BLaER1 (cell line): ENCODE measurements around the gene TLE2.

Experiments
- H3K27ac ChIP-seq: shearing (Covaris generic); formaldehyde crosslinking; 2 replicates; pipeline ENCODE4 v1.8.1; 2022
- H3K27me3 ChIP-seq: shearing (Covaris generic); formaldehyde crosslinking; 2 replicates; pipeline ENCODE4 v1.8.1; 2022
- H3K36me3 ChIP-seq: shearing (Covaris generic); formaldehyde crosslinking; 2 replicates; pipeline ENCODE4 v1.8.1; 2022
- H3K4me1 ChIP-seq: shearing (Covaris generic); formaldehyde crosslinking; 2 replicates; pipeline ENCODE4 v1.8.1; 2022
- H3K4me2 ChIP-seq: shearing (Covaris generic); formaldehyde crosslinking; 2 replicates; pipeline ENCODE4 v1.8.1; 2022
- H3K4me3 ChIP-seq: shearing (Covaris generic); formaldehyde crosslinking; 2 replicates; pipeline ENCODE4 v1.8.1; 2022
- H3K9ac ChIP-seq: shearing (Covaris generic); formaldehyde crosslinking; 2 replicates; pipeline ENCODE4 v1.8.1; 2022
- H3K9me3 ChIP-seq: shearing (Covaris generic); formaldehyde crosslinking; 2 replicates; pipeline ENCODE4 v1.8.1; 2022
- H4K20me1 ChIP-seq: shearing (Covaris generic); formaldehyde crosslinking; 2 replicates; pipeline ENCODE4 v1.8.1; 2022
- Cebpa-rat ChIP-seq: shearing (Covaris generic); IDR thresholded peaks from 2 replicates; pipeline ENCODE4 v1.8.1; 2022

The TLE2 gene

GRCh38 chr19:3029065-3029923 is at the start of gene TLE2:
TSS of gene TLE2 (minus strand) at chr19:3029280. CDS start at chr19:3028904, 376 bp downstream.
- H3K9ac ChIP-seq: 0 out of 2 replicates have a peak within 1 kb of the TSS, but pooled peaks have one; percentile 34
- peak within 1 kb of the TSS; percentile 65 for H3K4me3 ChIP-seq
- no peaks in the 10 kb centered on the region for H3K36me3 ChIP-seq
- no peaks in the 10 kb centered on the region for H4K20me1 ChIP-seq
- no peak within 1 kb of the TSS for H3K27ac ChIP-seq
- H3K4me1 ChIP-seq: peaks cover 27% of the 10 kb centered on the region
- TF ChIP-seq Cebpa-rat: no peak
- peak within 1 kb of the TSS; percentile 85 for H3K4me2 ChIP-seq
- H3K9me3 ChIP-seq: no peaks in the 10 kb centered on the region
- peaks cover 86% of the 10 kb centered on the region for H3K27me3 ChIP-seq

- Histone ChIP-seq H3K27ac (no peak overlapping the region), H3K36me3 (no peaks in the 10 kb centered on the region), H4K20me1 (no peaks in the 10 kb centered on the region), H3K9ac (0 out of 2 replicates have a peak overlapping the region, but pooled peaks have one; percentile 10), H3K27me3 (no peaks in the 10 kb centered on the region), H3K4me3 (peak overlapping the region; percentile 36), H3K4me1 (peaks cover 41% of the 10 kb centered on the region), H3K9me3 (no peaks in the 10 kb centered on the region), H3K4me2 (peak overlapping the region; percentile 81)
- no peak for TF ChIP-seq Cebpa-rat
These were observed 46.7 kb upstream of the TLE2 start for GRCh38 chr19:3075605-3076431.

- no peak overlapping the region for H3K27ac ChIP-seq
- H3K9ac ChIP-seq: no peak overlapping the region
- no peak for TF ChIP-seq Cebpa-rat
- peaks cover 41% of the 10 kb centered on the region for H3K4me1 ChIP-seq
- no peaks in the 10 kb centered on the region for H4K20me1 ChIP-seq
- H3K4me3 ChIP-seq: no peak overlapping the region
- H3K4me2 ChIP-seq: peak overlapping the region; percentile 24; the same call in 1 of the 2 replicates
- no peaks in the 10 kb centered on the region for H3K27me3 ChIP-seq
- H3K36me3 ChIP-seq: no peaks in the 10 kb centered on the region
- H3K9me3 ChIP-seq: no peaks in the 10 kb centered on the region
These were observed 45.0 kb upstream of the TLE2 start for GRCh38 chr19:3073931-3074595.

- H3K27ac ChIP-seq: no peak overlapping the region
- no peaks in the 10 kb centered on the region for H3K36me3 ChIP-seq
- H4K20me1 ChIP-seq: no peaks in the 10 kb centered on the region
- peaks cover 43% of the 10 kb centered on the region for H3K4me1 ChIP-seq
- H3K9ac ChIP-seq: no peak overlapping the region
- no peak overlapping the region for H3K4me3 ChIP-seq
- no peaks in the 10 kb centered on the region for H3K9me3 ChIP-seq
- H3K4me2 ChIP-seq: no peak overlapping the region
- TF ChIP-seq Cebpa-rat: no peak
- H3K27me3 ChIP-seq: no peaks in the 10 kb centered on the region
These were observed 44.1 kb upstream of the TLE2 start for GRCh38 chr19:3073159-3073563.

- H3K4me3 ChIP-seq: no peak overlapping the region
These were observed 42.7 kb upstream of the TLE2 start for GRCh38 chr19:3071768-3072167.

GRCh38 chr19:3068071-3068470 is 39.0 kb upstream of the TLE2 start:
- peak overlapping the region; percentile 53 for H3K27ac ChIP-seq
- TF ChIP-seq Cebpa-rat: no peak
- H4K20me1 ChIP-seq: no peaks in the 10 kb centered on the region
- H3K9me3 ChIP-seq: no peaks in the 10 kb centered on the region
- H3K27me3 ChIP-seq: no peaks in the 10 kb centered on the region
- H3K9ac ChIP-seq: no peak overlapping the region
- peaks cover 53% of the 10 kb centered on the region for H3K4me1 ChIP-seq
- no peak overlapping the region for H3K4me3 ChIP-seq
- no peaks in the 10 kb centered on the region for H3K36me3 ChIP-seq
- H3K4me2 ChIP-seq: peak overlapping the region; percentile 63; the same call in 1 of the 2 replicates

More at GRCh38 chr19:3071768-3072167, 42.7 kb upstream of the TLE2 start:
- no peak overlapping the region for H3K9ac ChIP-seq
- H3K9me3 ChIP-seq: no peaks in the 10 kb centered on the region
- no peak overlapping the region for H3K4me2 ChIP-seq
- no peaks in the 10 kb centered on the region for H3K27me3 ChIP-seq
- H3K36me3 ChIP-seq: no peaks in the 10 kb centered on the region
- no peak for TF ChIP-seq Cebpa-rat
- H3K4me1 ChIP-seq: peaks cover 52% of the 10 kb centered on the region
- H3K27ac ChIP-seq: no peak overlapping the region
- H4K20me1 ChIP-seq: no peaks in the 10 kb centered on the region

- Histone ChIP-seq H3K27me3 (no peaks in the 10 kb centered on the region), H3K9ac (no peak overlapping the region)
These were observed 38.5 kb upstream of the TLE2 start for GRCh38 chr19:3067563-3067962.

GRCh38 chr19:3066482-3067049 is 37.5 kb upstream of the TLE2 start:
- peak overlapping the region; percentile 87; the same call in 1 of the 2 replicates for H3K4me2 ChIP-seq
- no peaks in the 10 kb centered on the region for H4K20me1 ChIP-seq
- no peak for TF ChIP-seq Cebpa-rat
- peaks cover 55% of the 10 kb centered on the region for H3K4me1 ChIP-seq
- no peaks in the 10 kb centered on the region for H3K36me3 ChIP-seq
- no peak overlapping the region for H3K9ac ChIP-seq
- H3K27me3 ChIP-seq: no peaks in the 10 kb centered on the region
- H3K4me3 ChIP-seq: no peak overlapping the region
- no peak overlapping the region for H3K27ac ChIP-seq
- no peaks in the 10 kb centered on the region for H3K9me3 ChIP-seq

More at GRCh38 chr19:3067563-3067962, 38.5 kb upstream of the TLE2 start:
- Histone ChIP-seq H3K36me3 (no peaks in the 10 kb centered on the region), H3K4me1 (peaks cover 55% of the 10 kb centered on the region), H3K4me2 (peak overlapping the region; percentile 63), H3K9me3 (no peaks in the 10 kb centered on the region), H3K27ac (peak overlapping the region; percentile 53; the same call in 1 of the 2 replicates), H3K4me3 (no peak overlapping the region), H4K20me1 (no peaks in the 10 kb centered on the region)
- TF ChIP-seq Cebpa-rat: no peak
